ENCODE measurements around the gene SP8.

Gene SP8

DNA sequence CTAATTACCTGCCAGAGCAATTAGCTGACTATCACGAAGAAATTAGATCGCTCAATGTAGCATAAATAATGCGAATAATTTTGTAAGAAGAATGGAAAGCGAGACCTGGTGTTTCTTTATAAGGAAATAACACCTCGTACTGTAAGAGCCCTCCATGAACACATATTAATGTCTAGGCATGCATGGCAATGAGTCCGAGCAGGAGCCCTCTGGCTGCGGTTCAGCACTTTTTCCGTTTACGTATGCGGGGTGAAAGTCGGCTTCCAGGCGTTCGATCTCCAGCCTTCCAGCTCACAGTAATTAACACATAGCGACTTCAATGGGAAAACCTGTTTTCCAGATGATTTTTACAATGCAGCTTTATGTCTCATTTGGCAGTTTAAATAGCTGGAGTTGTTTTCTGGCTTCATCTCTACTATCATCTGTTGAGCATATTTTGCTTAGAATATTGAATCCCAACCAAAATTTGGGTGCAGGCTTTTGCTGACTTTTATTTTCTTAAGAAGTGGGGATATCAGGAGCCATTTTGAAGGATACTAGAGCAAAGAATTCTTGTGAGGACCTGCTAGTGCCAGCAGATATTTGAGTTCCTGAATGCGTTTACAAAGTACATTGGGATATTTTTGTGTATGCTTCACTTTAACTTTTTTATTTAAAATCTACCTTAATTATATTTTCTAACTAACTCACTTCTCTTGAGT is 7.2 kb upstream of the SP8 start:
- DNase-seq: no peak

DNA sequence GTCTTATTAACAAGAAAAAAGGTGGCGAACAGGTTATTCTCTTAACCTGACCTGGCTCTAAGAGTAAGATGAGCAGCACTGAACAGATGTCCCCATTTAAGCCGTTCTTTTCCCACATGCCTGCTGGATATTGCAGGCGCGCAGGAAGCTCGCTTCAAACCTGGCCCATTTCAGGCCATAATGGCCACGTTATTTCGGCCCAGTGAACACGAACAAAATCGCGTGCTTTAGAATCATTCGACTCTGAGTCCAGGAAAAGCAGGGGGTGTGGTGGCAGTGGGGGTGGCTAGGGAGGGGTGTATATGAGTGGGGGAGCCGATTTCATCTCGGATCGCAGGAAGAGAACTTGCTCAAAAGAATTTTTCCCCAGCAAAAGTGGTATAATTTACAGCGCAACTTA is 6.6 kb upstream of the SP8 start:
- no peak for DNase-seq

DNA sequence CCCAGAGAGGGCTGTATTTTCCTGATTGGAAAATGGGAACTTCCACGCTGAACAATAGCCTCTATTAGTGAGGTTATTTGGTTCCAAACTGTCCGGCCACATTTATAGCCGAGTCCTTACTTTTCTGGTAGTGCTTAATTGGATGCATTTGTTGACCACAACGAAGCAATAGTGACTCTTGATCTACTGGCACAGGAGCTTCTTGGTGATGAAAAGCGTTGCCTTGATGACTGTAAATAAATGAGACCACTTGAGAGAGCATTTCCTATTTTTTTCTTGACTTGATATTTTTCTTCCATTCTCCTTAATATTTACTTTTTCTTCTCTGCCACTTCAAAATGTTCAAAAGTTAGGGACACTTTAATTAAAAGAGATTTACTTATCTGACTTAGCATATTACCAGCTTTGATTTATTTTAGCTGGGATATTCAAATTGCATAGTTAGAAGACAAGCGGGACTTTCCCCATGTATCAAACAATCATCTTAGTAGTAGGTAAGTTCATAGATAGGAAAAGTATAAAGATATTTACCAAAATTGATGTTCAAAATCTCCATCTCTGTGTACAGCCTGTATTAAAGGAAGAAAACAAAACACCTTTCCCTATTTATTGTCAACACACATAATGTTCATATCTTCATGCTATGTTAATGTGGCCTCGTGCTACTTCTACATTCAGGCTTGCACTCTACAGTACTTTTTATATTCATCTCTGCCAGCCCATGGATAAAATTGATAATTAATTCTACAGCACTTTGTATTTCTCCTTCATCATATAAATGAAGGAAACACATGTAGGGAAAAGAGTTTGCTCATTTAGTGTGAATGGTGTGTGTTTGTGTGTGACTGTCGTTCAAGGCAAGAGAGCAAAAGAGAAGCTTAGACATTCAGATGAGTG is 5.1 kb upstream of the SP8 start:
- DNase-seq: no peak

DNA sequence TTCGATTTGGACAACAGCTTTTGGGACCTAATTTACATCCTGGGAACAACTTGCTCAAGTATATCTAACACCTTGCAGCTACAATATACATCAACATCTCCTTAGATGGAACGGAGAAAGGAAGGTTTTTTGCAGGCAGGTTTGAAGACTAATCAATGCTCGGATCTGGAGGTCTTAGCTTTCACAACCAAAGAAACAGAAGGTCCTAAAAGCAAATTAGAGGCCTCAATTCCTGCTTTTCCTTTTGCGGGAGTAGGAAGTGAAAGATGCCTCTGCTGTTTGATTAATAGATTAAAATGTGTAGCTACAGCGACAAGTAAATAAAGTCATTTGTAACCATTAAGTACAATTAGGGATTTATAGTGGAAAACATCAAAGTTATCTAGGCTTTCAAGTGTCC is 3.7 kb upstream of the SP8 start:
- no peak for DNase-seq

DNA sequence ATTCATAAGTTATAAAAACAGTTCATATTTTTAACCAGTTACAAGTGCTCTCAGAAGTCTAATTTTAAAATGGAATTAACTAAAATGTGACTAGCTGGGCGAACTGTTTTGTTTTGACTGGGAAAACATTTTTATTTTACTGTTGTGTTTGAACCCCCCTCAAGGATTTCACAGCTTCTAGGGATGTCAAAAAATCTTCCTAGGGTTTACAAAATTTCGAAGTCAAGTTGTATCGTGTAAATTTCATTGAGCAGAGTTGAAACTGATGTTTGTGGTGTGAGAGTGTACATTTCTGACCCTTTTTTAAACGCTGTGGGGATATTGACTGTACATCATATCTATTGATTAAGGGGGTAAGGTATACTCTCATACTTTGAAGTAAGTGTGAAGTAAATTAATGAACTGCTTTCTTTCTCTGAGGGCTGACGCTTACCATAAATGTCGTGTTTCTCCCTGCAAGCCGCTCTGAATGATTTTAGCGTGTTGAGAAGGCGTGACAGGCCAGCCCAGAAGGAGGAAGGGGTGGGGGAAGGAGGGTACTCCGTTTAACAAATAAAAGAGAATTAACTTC is 1.8 kb upstream of the SP8 start:
- DNase-seq: no peak

DNA sequence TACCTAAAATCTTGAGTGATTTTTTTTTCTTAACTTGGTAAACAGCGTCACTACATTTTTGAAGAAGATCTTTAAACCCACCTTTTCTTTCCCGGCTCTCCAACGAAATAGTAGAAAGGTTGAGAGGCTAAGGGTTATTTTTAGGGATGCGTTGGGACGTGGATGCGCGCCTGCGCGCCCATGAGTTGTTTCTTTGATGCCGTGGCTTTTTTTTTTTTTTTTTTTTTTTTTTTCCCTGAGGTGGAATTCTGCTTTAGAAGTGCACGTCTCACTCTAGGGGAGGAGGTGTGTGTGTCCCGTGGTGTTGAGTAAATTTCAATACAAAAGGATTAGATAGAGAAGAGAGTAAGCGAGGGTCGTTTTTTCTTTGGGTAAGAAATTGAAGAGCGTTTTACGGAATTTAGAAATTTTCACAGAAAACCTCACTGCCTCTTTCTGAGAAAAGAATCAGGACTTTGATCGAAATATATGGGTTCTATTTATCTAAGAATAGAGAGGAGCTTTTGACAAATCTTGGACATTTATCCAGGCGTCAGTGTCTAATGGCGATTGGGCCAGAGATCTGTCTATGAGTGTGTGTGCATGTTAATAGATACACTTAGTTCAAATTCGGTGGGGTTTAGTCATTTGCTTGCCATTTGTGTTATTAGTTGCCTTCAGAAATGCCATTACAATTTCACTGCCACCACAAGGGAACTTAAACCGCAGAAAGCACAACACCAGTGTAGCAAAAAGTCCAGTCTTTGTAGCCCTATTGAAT is 1.2 kb upstream of the SP8 start:
- DNase-seq: no peak

DNA sequence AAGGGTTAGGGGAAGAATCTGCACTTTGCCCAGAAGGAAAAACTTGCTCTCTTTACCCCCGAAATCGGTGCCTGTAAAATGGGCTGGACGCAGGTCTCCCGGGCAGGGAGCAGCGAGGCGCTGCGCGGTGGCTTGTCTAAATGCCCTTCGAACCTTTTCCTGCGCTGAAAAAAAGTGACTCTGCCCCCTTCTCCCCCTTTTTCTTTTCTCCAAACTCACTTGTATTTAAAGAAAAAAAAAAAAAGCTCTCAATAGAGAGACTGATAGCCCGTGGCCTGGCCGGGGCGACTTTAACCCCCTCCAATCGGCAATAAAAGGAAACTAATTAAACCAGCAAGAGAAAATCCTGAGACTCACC is 286 bp downstream of the SP8 start:
- no peak for DNase-seq

DNA sequence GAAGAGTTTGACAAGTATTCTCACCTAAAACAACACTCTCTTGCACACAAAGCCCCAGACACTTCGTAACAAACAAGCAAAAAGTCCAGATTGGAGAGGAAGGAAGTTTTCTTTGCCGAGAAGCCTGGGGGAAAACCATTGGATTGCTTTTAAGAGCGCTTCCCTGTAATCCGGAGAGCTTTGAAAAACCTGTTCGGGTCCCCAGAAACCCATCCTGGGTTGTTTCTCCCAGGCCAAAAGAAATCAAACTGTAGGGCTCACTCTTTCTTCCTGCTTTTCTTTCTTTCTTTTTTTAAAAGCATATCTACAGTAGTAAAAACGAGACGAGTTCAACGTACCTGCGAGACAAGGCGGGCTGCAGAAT is 655 bp downstream of the SP8 start:
- DNase-seq: no peak

DNA sequence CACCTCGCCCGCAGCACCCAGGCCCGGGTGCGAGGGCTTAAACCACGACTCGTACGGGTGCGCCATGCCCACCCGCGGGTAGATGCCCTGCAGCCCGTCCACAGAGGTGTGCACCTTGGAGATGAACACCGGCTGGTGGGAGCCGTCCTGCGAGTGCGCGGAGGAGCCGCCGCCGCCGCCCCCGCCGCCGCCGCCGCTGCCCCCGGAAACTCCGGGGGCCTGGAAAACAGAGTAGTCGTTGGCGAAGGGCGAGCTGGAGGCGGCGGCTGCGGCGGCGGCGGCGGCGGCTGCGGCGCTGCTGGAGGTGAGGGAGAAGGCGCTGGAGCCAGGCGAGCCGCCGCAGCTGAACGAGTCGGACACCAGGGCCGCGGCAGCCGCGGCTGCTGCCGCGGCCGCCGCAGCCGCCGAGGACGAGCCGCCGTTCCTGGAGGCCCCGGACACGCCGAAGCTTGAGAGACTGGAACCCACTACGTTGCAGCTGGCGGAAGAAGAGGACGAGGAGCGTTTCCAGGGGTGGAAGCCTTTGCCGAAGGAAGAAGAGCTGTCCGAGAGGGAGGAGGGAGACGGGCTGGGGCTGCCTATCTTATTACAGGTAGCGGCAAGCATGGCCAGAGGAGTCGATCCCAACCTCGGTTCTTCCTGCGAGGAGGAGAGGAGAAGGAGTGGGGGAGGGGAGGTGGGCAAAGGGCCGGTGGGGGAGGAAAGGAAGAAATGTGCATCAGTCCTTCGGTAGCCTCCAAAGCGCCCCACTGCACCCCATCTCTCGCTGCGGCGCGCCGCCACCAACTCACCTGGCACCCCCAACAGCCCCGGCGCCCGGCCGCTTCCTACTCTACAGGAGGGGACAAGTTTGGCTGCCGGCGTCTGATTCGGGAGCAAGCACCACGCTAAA is 1.3 kb downstream of the SP8 start:
- peak in 1 of 6 experiments; percentile 7 for DNase-seq

DNA sequence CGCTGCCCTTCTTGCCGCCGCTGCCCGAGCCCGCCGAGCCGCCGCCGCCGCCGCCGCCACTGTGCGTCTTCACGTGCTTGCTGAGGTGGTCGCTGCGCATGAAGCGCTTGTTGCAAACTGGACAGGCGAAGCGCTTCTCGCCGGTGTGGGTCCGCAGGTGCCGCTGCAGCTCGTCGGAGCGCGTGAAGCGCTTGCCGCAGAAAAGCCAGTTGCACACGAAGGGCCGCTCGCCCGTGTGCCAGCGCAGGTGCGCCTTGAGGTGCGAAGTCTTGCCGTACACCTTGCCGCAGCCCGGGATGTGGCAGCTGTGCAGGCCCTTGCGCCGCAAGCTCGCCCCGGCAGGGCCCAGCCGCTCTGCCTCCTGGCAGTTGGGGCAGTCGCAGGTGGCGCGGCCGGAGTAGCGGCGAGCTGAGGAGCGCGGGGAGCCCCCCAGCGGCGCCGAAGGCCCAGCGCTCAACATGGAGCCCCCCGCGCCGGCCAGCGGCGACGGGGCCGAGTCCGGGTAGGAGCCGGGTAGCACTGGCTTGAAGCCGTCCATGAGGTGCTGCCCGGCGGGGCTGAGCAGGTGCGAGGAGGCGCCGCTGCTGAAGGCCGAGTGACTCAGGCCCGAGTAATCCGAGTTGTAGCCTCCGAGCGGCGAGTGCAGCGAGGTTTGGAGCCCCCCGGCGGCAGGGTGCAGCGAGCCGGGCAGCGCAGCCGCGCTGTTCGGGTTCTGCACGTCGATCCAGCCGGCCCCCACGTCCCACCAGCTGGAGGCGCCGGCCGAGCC is 2.1 kb downstream of the SP8 start:
- peak in 1 of 6 experiments; percentile 1 for DNase-seq

DNA sequence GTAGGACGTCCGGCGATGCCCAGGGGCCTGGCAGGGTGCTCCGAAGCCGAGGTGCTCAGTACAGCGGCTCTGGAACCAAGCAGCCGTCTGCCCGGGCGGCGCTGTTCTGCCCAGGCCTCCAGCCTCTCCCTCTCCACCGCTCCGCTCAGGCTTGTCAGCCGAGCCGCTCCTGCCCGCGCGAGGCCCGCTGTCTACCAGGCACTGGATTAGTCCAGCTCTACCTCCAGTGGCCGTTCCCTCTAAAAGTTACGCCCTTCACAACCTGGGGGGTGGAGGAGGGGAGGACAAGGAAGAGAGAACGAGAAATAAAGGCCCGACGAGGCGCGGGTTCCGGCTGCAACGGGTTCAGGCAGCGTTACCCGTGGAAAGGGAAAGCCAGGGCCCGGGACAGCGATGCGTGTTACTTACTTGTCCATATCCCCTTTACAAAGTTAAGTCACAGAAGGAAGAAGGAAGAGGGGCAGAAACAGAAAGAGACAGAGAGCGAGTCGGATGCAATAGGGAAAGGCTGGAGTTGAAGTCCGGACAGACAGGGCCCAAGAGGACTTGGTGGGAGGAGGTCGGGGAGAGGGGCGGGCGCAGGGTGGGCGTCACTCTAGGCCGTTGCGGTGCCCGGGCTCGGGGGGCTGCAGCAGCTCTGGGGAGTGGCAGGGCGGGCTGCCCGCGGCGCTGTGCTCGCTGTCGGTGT is 2.8 kb downstream of the SP8 start:
- DNase-seq: no peak

DNA sequence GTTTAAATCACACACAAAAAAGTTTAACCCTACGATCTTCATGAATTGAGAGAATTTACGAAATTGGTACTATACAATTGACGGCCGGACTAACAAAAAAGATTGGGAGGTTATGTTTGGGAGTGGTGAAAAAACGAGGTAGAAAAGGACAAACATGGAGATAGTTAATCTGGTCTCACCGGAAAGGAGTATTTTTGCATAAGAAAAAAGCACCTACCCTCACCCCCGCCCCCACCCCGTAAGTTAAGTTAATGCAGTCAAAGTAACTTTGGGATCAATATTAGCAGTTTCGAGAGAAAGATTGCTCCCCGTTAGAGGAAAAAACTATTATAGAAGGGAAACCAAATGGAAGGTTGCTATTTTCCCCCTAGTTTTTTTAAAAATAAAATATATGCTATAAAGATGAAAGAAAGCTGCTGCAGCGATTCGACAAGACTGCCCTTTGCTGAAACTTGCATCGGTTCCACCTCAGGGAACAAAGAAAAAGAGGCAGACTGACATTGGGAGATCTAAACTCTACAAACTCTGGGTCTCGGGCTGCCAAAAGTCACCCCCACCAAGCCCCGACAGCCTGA is 3.5 kb downstream of the SP8 start:
- no peak for DNase-seq

DNA sequence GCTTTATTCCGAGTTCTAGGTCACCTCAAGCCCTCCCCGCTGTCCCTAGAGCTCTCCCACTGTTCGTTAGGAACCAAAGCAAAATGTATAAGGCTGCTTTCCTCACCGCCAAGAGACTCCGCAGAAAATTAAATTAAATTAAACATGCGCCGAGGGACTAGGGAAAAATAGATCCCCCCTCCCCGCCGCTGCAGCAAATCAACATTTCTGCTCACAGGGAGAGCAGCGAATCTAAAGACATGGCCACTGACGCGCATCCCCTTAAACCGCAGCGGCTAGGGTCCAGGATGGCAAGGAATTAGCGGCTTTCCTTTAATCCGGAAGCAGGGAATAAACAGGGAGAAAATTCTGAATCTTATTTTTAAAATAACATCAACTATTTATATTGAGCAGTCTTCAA is 7.6 kb downstream of the SP8 start:
- no peak for DNase-seq

DNA sequence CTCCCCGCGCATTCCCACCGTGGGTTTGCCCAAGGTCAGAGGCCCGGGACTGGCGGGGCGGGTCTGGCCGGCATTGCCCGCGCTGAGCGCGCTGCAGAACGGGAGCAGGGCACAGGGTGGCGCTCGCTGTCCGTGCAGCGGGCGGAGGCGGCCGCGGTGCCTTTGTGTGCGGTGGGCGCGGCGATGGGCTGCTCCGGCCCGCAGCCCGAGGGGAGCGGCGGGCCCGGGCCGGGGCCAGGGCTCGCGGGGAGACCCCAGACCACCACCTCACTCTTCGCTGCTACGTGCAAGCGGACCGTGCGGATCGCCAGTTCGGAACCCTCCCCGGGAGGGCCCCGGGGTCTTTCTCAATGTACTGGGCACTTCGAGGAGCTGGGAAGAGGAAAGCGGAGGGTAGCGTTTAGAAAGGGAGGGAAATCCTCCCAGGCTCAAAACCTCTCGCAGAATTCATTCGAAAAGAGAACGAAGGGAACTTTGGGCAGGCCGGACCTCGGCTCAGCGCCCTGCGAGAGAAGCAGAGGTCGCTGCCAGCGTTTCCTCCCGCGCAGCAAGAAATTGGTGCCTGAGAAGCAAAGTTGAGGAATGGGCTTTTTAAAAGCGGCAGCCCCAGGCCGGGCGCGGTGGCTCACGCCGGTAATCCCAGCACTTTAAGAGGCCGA is 8.5 kb downstream of the SP8 start:
- no peak for DNase-seq

DNA sequence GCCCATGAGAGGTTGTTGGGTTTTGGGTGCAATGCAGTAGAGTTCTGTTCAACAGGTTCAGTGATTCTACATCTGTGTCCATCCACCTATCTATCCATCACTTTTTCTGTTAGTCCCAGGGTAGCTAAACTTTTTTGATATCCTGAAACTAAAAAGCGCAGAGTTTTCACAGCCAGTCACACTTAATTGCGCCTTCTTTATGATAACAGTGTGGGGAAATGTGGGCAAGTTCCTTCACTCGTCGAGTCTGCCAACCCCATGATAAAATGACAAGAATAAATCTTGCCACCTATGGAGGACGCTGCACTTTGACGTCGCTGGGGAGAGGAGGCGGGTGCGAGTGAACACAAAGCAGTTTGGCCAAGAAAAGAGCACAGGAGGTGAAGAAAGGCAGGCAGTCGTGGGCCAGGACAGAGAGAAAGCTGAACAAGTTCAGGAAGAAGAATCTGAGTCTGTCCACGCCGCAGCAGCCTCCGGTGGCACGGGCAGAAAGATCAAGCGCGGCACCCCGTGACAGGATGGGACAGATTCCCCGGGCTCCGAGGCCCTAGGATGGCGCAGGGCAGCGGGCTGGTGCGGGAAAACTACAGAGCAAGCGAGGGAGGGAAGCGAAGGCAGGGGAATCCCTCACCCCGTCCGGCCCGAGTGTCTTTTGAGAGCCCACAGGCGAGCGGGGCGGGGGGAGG is 9.2 kb downstream of the SP8 start:
- DNase-seq: no peak

DNA sequence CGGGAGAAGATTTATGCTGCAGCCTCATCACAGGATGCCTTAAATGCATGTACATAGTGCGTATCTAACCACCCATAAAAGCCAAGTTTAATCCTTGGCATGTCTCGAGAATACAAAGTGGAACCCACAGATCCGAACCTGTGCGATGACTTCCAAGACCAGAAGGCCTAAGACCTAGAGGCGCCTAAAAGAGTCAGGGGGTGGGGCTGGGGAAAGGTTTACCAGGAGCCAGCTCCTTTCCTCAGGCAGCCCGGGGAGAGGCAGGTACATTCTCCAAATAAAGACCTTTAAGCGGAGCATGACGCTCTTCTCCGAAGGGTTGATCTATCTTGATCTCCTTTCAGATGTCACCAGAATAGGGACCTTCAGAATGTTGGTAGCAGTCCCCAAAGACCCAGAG is 9.7 kb downstream of the SP8 start:
- no peak for DNase-seq

DNA sequence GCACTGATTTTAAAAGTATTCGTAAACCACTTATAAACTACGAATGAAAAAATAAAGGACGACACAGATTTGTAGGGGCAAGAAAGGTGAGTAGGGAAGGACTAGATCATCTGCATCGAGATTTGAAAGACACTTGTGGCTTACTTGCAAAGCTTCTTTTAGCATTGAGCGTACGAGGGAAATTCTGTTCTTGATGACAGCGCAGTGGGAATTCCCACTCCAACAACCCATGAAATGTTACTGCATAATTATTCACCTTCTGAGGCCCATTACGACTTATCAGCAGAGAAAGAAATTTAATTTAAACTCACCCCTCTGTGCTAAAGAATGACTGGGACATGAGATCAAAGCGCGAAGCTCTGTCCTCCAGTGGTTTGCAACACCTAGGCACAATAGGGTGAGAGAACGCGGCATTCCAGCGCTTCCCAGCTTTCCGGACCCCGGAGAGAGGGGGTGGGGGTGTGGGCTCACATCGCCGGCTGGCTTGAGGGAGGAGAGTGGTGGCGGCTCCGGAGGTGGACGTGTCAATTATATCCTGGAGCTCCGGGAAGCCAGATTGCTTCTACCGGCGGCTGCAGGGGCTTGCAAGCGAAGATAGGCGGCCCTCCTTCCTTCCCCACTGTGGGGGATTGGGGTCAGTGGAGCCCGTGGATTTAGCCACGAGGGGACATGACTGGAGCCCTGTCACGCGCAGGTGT is 10.3 kb downstream of the SP8 start:
- DNase-seq: no peak

DNA sequence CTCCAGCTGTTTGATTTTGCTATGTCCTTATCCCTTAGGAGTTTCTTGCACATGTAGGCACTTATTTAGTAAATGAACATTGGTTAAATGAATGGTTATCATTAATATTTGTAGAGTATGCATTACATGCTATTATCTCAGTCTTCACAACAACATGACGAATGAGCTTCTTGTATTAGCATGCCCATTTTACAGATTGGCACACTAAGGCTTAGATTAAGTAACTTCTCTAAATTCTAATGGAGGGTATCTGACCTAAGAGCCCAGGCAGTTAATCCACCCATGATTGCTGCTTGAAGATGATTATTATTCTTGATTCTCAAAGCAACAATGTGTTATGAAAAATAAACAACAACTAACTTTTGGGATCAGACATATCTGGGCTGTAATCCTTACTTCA is 32.7 kb downstream of the SP8 start:
- DNase-seq: no peak

DNA sequence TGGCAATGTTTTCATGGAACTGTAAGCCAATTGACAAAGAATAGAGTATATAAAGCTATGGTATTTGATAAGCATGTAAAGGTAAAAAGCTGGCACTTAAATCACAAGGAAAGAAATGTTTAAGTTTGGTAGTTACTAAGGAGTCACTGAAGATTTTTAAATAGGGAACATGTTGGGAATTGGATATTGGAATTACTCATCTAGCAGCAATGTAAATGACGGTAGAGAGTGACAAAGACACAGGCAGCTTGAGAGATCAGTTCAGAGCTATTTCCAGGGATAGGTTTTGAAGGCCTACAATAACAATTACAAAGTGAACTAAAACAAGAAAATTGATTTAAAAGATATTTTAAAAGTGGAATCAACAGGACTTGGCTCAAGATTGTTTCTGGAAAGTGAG is 36.8 kb downstream of the SP8 start:
- DNase-seq: no peak

Measured in stimulated activated naive CD4-positive, alpha-beta T cell (primary cell).